Heart right ventricle (tissue), 16 donors: ENCODE results near the gene HSPH1. TPM values are rescaled to one million over a fixed set of nuclear protein-coding genes. Genes with fewer than 3 reads are reported as not detected.

ENCODE experiments used
- ATAC-seq, 8 donors: fragments of 200-7000 bp; cut with Tn5 transposase; one replicate each; pipeline ENCODE4 v1.9.1; 2020; ENCODE audit warnings: mild to moderate bottlenecking in 8 of 8, moderate library complexity in 8 of 8, moderate number of reproducible peaks in 1 of 8
- DNase-seq, 2 donors: peaks; one replicate each; pipeline ENCODE4 v3.0.0-alpha.2; 2020
- H3K27ac ChIP-seq, 10 donors: fragments of 200-600 bp; sonication (generic) in 2 of 10; one replicate each; pipeline versions ENCODE4 v1.5.0 to v1.8.0; 2020 to 2022; ENCODE audit warnings: mild to moderate bottlenecking in 3 of 10
- H3K27me3 ChIP-seq, 7 donors: fragments of 200-600 bp; one replicate each; pipeline ENCODE4 v1.8.0; 2021 to 2022; ENCODE audit warnings: mild to moderate bottlenecking in 2 of 7
- H3K36me3 ChIP-seq, 9 donors: fragments of 200-600 bp; sonication (generic) in 1 of 9; one replicate each; pipeline versions ENCODE4 v1.5.0 to v1.8.0; 2020 to 2022; ENCODE audit warnings: mild to moderate bottlenecking in 2 of 9
- H3K4me1 ChIP-seq, 9 donors: fragments of 200-600 bp; sonication (generic) in 1 of 9; one replicate each; pipeline versions ENCODE4 v1.5.0 to v1.8.0; 2020 to 2022; ENCODE audit warnings: mild to moderate bottlenecking in 4 of 9
- H3K4me3 ChIP-seq, 10 donors: fragments of 200-600 bp; sonication (generic) in 2 of 10; one replicate each; pipeline versions ENCODE4 v1.5.0 to v1.8.0; 2020 to 2022; ENCODE audit warnings: mild to moderate bottlenecking in 7 of 10, moderate library complexity in 2 of 10
- H3K9me3 ChIP-seq, 11 donors: fragments of 200-600 bp in 10 of 11; sonication (generic) in 2 of 11; one replicate each; pipeline versions ENCODE4 v1.5.0 to v1.8.0; 2013 to 2022; ENCODE audit warnings: mild to moderate bottlenecking in 2 of 11, control low read depth in 1 of 11, moderate library complexity in 1 of 11
- CTCF ChIP-seq, 9 donors: fragments of 200-600 bp; sonication (generic) in 2 of 9; IDR thresholded peaks; one replicate each; pipeline versions ENCODE4 v1.5.0 to v1.8.0; 2021 to 2022; ENCODE audit warnings: antibody characterized with exemption in 9 of 9, mild to moderate bottlenecking in 5 of 9, moderate library complexity in 1 of 9
- WGBS, 2 donors: extraction: QIAGEN DNeasy Blood & Tissue Kit; methylation state at CpG; one replicate each; pipeline ENCODE4 v1.1.7; 2013; ENCODE audit warnings: inconsistent platforms in 1 of 2; 5-methylcytosine and 5-hydroxymethylcytosine counted together
- intact Hi-C, 10 donors: fragments of 100-400 bp; cut with DNase I; formaldehyde crosslinking; loops; one replicate each; pipeline versions ENCODE4 v1.11.1 to v1.14.2; 2022
- polyA plus RNA-seq, 2 donors: library from polyadenylated mRNA; stranded (reverse); fragments of 200-250 nt; gene quantifications; one replicate each; pipeline ENCODE4 v1.2.3, GENCODE V29; 2013
- total RNA-seq, 10 donors: library from RNA; stranded (reverse); fragmentation: NEBNext Ultra II Directional in 3 of 10; extraction: Animal tissue kit (Norgen Biotek cat#: 25700) in 3 of 10; gene quantifications; one replicate each; pipeline versions ENCODE4 v1.2.1 to v1.2.4, GENCODE V29; 2021 to 2023
- donor health status: Arrhythmogenic right ventricular cardiomyopathy.
- donor health status: ischemic (EF 13 %, LVEDD 7.1; RV severe dilation, severe dysfunction).
- donor health status: healthy with polysubstance abuse.
- donor health status: DM: no; HTN: yes; CAD: no.
- donor health status: DM: no; HTN: no; CAD: no.
- donor health status: ischemic (EF 25% LVEDD 6.9; RV normal size, moderate dysfunction).
- donor health status: ischemic (EF 25% LVEDD 5.7; RV mildly dilated, moderate dysfunction).
- donor health status: healthy.
- donor health status: DM: yes; HTN: yes; CAD: no.
- donor health status: Ischemic cardiomyopathy.
- donor health status: ischemic (EF 35%, LVEDD 5.7; RV mildly dilated, moderate dysfunction).
- donor health status: nonischemic (EF 11% LVEDD 7.7; RV severe dilation, severe dysfunction).
- donor health status: DM: yes; HTN: yes; CAD: no.
- donor health status: PGD.
- donor health status: ischemic (EF 29% LVEDD 5.4; RV normal size, mild dysfunction).
- donor health status: nonischemic (EF 23%, LVEDD 6.1; RV moderate dilation, normal function).

Gene HSPH1
- total and polyA plus RNA-seq, 12 donors = 28.4 to 65.4 (median 45.8) TPM

- Histone ChIP-seq H3K9me3 (no peaks in the 10 kb centered on the region), H3K27me3 (peaks cover 0 to 26% (median 8%) of the 10 kb centered on the region in 7 donors), H3K36me3 (no peaks in the 10 kb centered on the region), H3K27ac (no peak overlapping the region), H3K4me3 (no peak overlapping the region), H3K4me1 (no peaks in the 10 kb centered on the region)
- intact Hi-C loops = no loop called here
- TF ChIP-seq CTCF (IDR thresholded peaks at IDR 0.05) = no peak
- ATAC-seq (no peak), DNase-seq (no peak)
- 84 to 91% methylated on average over 4 of the region's 4 CpGs for WGBS, 2 donors
These were observed 47.1 kb downstream of the HSPH1 start for GRCh38 chr13:31114641-31115040.

GRCh38 chr13:31111136-31111535 is 50.6 kb downstream of the HSPH1 start:
- 77 to 84% methylated on average over 4 of the region's 4 CpGs for WGBS, 2 donors
- H3K4me3 ChIP-seq = no peak overlapping the region
- H3K36me3 ChIP-seq = no peaks in the 10 kb centered on the region
- H3K4me1 ChIP-seq = no peaks in the 10 kb centered on the region
- H3K27ac ChIP-seq = no peak overlapping the region
- DNase-seq = no peak
- intact Hi-C loops = no loop called here
- H3K9me3 ChIP-seq = no peaks in the 10 kb centered on the region
- no peak for ATAC-seq
- TF ChIP-seq CTCF (IDR thresholded peaks at IDR 0.05) = no peak
- peaks cover 0 to 9% (median 0%) of the 10 kb centered on the region in 7 donors for H3K27me3 ChIP-seq

GRCh38 chr13:31110617-31111016 is 51.1 kb downstream of the HSPH1 start:
- Histone ChIP-seq H3K27ac (no peak overlapping the region), H3K27me3 (peaks cover 0 to 9% (median 0%) of the 10 kb centered on the region in 7 donors), H3K4me1 (no peaks in the 10 kb centered on the region), H3K9me3 (no peaks in the 10 kb centered on the region), H3K36me3 (no peaks in the 10 kb centered on the region), H3K4me3 (no peak overlapping the region)
- intact Hi-C loops = no loop called here
- ATAC-seq (peak in 2 of 8 donors; percentile 18 to 38), DNase-seq (no peak)
- 78 to 81% methylated on average over 10 of the region's 10 CpGs for WGBS, 2 donors
- TF ChIP-seq CTCF (IDR thresholded peaks at IDR 0.05) = no peak

- no peak for DNase-seq
- Histone ChIP-seq H3K9me3 (no peaks in the 10 kb centered on the region), H3K36me3 (no peaks in the 10 kb centered on the region), H3K4me3 (no peak overlapping the region), H3K4me1 (no peaks in the 10 kb centered on the region), H3K27ac (no peak overlapping the region), H3K27me3 (peaks cover 0 to 9% (median 0%) of the 10 kb centered on the region in 7 donors)
- WGBS, 2 donors = 89 to 96% methylated on average over 6 to 7 of the region's 7 CpGs
- intact Hi-C loops = no loop called here
- TF ChIP-seq CTCF (IDR thresholded peaks at IDR 0.05) = no peak
- no peak for ATAC-seq
These were observed 51.5 kb downstream of the HSPH1 start for GRCh38 chr13:31110169-31110568.
